ENCODE data around the gene MICAL2. TPM values are rescaled to one million over a fixed set of nuclear protein-coding genes. Genes with fewer than 3 reads are reported as not detected.

Gene MICAL2
- total RNA-seq, 1 donor from 2014 or later = 4.4 TPM

- Mint-ChIP-seq H3K9me3 (ENCODE audit: unreplicated experiment) (peaks cover 5% of the 10 kb centered on the region), H3K27me3 (ENCODE audit: unreplicated experiment) (no peaks in the 10 kb centered on the region), H3K27ac (ENCODE audit: unreplicated experiment) (no peak overlapping the region), H3K36me3 (ENCODE audit: unreplicated experiment) (peaks cover 5% of the 10 kb centered on the region), H3K4me1 (ENCODE audit: low read depth, unreplicated experiment) (no peaks in the 10 kb centered on the region), H3K4me3 (ENCODE audit: unreplicated experiment) (no peak overlapping the region)
- TF ChIP-seq CTCF (IDR thresholded peaks at IDR 0.05; ENCODE audit: partially characterized antibody, unreplicated experiment) = no peak
- DNase-seq = no peak
Measured at GRCh38 chr11:12074529-12075195, 35.7 kb upstream of the MICAL2 start.

GRCh38 chr11:12075291-12075690 lies 35.1 kb upstream of the MICAL2 start:
- Mint-ChIP-seq H3K36me3 (ENCODE audit: unreplicated experiment) (peaks cover 5% of the 10 kb centered on the region), H3K4me1 (ENCODE audit: low read depth, unreplicated experiment) (no peaks in the 10 kb centered on the region), H3K27me3 (ENCODE audit: unreplicated experiment) (no peaks in the 10 kb centered on the region), H3K4me3 (ENCODE audit: unreplicated experiment) (no peak overlapping the region), H3K9me3 (ENCODE audit: unreplicated experiment) (peaks cover 5% of the 10 kb centered on the region), H3K27ac (ENCODE audit: unreplicated experiment) (no peak overlapping the region)
- TF ChIP-seq CTCF (IDR thresholded peaks at IDR 0.05; ENCODE audit: partially characterized antibody, unreplicated experiment) = no peak
- DNase-seq = no peak

- Mint-ChIP-seq H3K4me3 (ENCODE audit: unreplicated experiment) (no peak overlapping the region), H3K36me3 (ENCODE audit: unreplicated experiment) (peaks cover 5% of the 10 kb centered on the region), H3K27ac (ENCODE audit: unreplicated experiment) (no peak overlapping the region), H3K27me3 (ENCODE audit: unreplicated experiment) (no peaks in the 10 kb centered on the region), H3K4me1 (ENCODE audit: low read depth, unreplicated experiment) (no peaks in the 10 kb centered on the region), H3K9me3 (ENCODE audit: unreplicated experiment) (peaks cover 5% of the 10 kb centered on the region)
- no peak for TF ChIP-seq CTCF (IDR thresholded peaks at IDR 0.05; ENCODE audit: partially characterized antibody, unreplicated experiment)
- DNase-seq = no peak
Measured at GRCh38 chr11:12075822-12076821, 34.3 kb upstream of the MICAL2 start.

GRCh38 chr11:12076840-12077534 lies 33.4 kb upstream of the MICAL2 start:
- DNase-seq = no peak
- no peak for TF ChIP-seq CTCF (IDR thresholded peaks at IDR 0.05; ENCODE audit: partially characterized antibody, unreplicated experiment)
- H3K4me3 Mint-ChIP-seq (ENCODE audit: unreplicated experiment) = no peak overlapping the region
- H3K9me3 Mint-ChIP-seq (ENCODE audit: unreplicated experiment) = peaks cover 5% of the 10 kb centered on the region
- peaks cover 5% of the 10 kb centered on the region for H3K36me3 Mint-ChIP-seq (ENCODE audit: unreplicated experiment)
- no peaks in the 10 kb centered on the region for H3K4me1 Mint-ChIP-seq (ENCODE audit: low read depth, unreplicated experiment)
- H3K27me3 Mint-ChIP-seq (ENCODE audit: unreplicated experiment) = no peaks in the 10 kb centered on the region
- no peak overlapping the region for H3K27ac Mint-ChIP-seq (ENCODE audit: unreplicated experiment)

Data from glutamatergic neuron (in vitro differentiated cells).